Amniotic epithelial cell (primary cell): ENCODE results near the gene PCA3.

Experiments used
- DNase-seq: peaks from one replicate; pipeline ENCODE4 v3.0.0-alpha.2; 2010; ENCODE audit warnings: low read depth

Gene PCA3

DNA sequence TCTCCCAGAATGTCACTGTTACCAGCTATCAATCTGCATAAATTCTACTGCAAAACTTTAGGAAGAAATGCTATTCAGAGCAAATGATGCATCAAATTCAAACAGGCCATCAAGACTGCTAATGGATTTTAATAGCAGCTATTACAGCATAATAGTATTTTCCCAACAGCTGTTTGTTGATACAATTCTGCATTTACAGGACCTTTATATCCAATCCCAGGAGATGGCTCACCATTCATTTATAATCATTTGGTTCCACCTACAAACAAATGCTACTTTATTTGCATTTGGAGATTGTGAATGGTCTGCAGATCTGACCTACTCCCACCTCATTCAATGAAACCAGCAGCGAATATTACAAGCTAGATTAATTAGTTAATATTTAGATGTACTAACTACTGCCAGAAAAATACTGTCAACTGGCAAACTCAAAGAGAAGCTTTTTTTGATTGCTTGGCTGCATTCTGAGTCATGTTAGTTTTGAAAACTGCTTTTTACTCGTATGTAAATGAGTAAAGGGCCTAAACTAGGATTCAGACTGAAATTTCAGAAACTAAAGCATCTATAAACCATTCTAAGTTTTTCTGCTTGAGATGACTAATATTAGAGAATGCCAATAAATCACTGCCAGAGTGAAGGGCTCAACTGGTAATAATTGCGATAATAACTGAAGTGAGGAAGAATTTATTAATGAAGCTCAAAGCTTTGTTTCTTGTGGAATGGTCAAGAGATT lies 7.1 kb upstream of the PCA3 start:
- no peak for DNase-seq

GRCh38 chr9:76758476-76758875 lies 5.8 kb upstream of the PCA3 start:
- DNase-seq = no peak

GRCh38 chr9:76759732-76760131 lies 4.5 kb upstream of the PCA3 start:
- no peak for DNase-seq

GRCh38 chr9:76761448-76761847 lies 2.8 kb upstream of the PCA3 start:
- peak; percentile 4 for DNase-seq

DNA sequence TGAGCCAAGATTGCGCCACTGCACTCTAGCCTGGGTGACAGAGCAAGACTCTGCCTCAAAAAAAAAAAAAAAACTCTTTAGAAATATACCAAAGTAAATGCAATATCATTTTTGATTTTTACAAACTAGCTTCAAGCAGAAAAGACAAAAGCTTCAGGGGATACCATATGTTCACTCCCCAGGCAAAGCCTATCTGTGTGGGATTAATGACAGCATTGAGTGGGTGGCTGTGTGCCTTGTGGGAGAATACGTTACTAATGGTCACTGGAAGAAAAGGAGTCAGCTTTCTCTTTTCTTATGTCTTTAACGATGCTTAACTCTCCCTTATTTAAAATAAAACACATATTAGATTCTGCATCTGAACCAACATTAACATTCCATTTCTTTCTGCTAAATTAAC lies 1.9 kb downstream of the PCA3 start:
- DNase-seq = no peak

DNA sequence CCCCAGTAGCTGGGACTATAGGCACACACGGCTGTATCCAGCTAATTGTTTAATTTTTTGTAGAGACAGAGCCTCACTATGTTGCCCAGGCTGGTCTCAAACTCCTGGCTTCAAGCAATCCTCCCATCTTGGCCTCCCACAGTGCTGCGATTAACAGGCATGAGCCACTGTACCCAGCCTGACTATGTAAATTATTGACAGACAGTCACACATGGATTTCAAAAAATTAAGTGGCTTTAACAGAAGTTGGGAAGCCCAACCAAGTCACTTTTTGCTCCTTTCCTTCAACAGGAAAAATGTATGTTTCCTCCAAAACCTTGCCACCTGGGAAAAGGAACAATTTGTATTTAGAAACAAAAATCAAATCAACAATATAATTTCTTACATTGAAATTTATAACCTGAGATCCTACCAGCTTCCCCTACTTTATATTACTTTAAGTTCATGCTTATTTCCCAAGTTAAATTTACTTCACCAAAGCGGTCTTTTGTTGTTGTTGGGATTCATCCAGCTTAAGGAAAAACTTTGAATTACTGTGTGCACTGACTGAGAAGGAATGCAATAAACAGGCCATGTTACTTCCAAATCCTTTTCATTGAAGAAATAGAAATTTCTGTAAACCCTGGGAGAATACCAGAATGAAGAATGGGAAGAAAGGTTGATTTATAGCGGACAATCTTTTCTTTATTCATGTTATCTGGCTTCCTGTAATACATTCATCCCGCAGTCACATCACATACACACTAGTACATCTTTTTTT lies 8.6 kb downstream of the PCA3 start:
- DNase-seq = no peak

DNA sequence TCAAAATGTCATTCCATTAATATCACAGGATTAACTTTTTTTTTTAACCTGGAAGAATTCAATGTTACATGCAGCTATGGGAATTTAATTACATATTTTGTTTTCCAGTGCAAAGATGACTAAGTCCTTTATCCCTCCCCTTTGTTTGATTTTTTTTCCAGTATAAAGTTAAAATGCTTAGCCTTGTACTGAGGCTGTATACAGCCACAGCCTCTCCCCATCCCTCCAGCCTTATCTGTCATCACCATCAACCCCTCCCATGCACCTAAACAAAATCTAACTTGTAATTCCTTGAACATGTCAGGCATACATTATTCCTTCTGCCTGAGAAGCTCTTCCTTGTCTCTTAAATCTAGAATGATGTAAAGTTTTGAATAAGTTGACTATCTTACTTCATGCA lies 20.6 kb downstream of the PCA3 start:
- no peak for DNase-seq

DNA sequence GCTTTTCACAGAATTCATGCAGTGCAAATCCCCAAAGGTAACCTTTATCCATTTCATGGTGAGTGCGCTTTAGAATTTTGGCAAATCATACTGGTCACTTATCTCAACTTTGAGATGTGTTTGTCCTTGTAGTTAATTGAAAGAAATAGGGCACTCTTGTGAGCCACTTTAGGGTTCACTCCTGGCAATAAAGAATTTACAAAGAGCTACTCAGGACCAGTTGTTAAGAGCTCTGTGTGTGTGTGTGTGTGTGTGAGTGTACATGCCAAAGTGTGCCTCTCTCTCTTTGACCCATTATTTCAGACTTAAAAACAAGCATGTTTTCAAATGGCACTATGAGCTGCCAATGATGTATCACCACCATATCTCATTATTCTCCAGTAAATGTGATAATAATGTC lies 21.3 kb downstream of the PCA3 start:
- no peak for DNase-seq

DNA sequence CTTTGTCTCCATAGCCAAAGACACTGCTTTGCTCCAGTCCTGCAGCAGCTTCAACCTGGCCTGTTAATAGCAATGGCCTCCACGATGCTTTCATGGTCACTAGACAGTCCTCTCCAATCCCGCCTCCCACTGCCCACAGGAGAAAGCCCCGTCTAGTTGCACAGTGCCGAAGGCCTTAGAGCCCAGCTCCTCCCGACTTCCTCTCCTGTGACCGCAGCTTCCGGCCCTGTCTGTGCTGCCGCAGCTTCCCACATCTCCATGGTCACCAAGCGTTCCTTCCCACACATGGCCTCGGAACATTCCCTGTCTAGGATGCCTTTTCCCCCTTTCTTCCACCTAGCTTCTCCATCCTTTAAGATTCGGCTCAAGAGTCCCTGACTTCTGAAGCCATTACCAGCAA lies 23.4 kb downstream of the PCA3 start:
- DNase-seq = no peak

DNA sequence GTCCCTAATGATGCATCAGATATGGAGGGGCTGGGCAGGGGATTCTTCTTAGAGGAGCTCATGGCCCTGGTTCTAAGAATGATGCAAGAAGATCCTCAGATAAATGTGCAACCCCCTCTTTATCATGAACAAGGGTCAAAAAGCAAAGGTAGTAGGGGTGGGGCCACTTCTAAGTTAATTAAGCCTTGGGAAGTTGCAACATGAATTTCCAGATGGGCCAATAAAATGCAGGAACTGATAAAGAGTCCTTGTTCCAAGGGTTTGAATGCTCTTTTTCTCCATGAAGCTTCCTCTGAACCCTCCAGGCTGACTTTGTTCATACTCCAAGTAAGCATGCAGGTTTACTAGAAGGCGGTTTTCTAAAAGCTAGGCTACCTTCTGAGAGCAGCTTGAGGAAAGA lies 25.6 kb downstream of the PCA3 start:
- no peak for DNase-seq

GRCh38 chr9:76793784-76794431 lies 29.7 kb downstream of the PCA3 start:
- no peak for DNase-seq

GRCh38 chr9:76796296-76796695 lies 32.1 kb downstream of the PCA3 start:
- no peak for DNase-seq

GRCh38 chr9:76798527-76798926 lies 34.3 kb downstream of the PCA3 start:
- DNase-seq = no peak

- no peak for DNase-seq
Observed at GRCh38 chr9:76799473-76799872, 35.2 kb downstream of the PCA3 start.

DNA sequence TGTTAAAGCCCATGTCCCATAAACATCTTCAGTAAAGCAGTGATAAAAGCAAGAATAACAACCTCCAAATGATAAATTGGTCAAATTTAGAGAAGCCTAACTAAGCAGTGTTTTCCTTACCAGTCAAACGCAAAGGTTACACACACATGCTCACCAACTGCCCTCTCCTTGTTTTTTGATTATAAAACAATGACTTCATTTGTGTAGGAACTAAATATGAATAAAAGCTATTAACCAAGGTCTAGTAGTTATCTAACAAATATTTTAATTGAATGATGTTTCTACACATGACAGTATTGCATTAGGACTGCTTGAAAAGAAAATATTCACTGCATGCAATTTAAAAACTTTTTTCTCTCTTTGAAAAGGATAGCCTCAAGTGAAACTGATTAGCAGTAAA lies 36.7 kb downstream of the PCA3 start:
- DNase-seq = no peak

DNA sequence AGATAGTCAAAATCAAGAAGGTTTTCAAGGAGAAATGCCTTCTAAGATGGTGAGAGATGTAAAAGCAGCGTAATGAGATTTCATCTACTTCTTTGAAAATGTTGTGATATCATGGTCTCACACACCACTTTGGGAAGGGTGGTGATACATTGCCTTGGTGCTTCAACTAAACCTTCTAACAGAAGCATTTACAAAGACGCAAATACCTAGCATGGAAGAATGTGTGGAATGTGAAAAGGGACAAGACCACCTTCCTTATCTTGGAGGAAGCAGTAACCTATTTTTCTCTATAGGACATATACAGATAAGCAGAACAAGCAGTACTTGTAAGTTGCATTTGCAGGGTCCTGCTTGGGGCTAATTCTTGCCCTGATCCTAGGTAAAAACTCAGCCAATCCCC lies 38.8 kb downstream of the PCA3 start:
- DNase-seq = no peak

GRCh38 chr9:76803762-76804161 lies 39.5 kb downstream of the PCA3 start:
- no peak for DNase-seq

DNA sequence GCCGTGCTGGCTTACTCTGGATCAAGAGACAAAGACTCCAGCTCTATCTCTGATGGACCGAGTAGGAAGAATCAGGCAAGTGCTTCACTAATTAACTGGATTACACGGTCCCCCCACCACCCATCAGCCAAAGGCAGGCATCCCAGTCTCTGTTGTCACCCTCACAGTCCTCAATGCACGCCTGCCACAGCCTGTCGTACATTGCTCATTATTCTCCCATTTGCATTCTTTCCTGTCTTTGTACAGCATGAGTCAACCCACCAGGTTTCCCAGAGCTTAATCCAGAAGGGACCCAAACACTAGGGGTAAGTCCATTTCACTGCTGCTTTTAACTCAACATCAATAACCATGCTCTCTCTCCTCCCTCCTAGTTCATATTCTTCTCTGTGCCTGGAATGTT lies 44.4 kb downstream of the PCA3 start:
- no peak for DNase-seq

- peak; percentile 71 for DNase-seq
Observed at GRCh38 chr9:76810377-76810957, 46.2 kb downstream of the PCA3 start.

DNA sequence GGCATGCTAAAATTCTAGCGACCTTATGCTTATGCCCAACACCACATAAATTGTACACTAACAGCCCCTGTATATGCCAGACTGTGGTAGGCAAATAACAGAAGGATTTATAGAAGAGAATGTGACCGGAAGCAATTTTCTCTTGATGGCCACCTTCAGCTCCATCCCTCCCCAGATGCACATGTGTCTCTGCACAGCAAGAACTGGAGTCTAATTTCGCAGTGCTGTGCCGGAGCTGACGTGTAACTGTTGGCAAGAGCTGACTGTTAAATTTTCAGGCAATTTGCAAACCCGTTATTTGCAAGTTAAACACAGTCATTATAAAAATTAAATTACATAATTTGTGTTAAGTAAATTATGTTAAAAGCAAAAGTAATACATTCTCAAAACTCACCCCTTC lies 48.4 kb downstream of the PCA3 start:
- no peak for DNase-seq

DNA sequence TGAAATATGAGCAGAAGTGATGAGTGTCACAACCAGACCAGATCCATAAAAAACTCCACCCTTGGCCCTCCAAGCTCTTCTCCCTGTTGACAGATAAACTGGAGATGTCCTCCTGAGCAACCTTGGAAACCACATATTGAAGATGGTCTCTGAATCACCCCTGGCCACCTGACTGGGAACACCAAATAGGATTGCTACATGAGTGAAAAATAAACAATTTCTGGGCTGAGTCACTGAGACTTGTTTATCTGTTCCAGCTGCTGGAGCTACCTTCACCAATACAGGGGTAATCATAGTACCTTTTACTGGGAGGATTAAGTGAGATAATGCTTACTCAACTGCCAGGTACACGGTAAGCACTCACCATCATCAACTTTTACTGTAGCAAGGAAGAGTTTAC lies 53.3 kb downstream of the PCA3 start:
- peak; percentile 90 for DNase-seq

GRCh38 chr9:76818271-76818670 lies 54.0 kb downstream of the PCA3 start:
- peak; percentile 96 for DNase-seq

DNA sequence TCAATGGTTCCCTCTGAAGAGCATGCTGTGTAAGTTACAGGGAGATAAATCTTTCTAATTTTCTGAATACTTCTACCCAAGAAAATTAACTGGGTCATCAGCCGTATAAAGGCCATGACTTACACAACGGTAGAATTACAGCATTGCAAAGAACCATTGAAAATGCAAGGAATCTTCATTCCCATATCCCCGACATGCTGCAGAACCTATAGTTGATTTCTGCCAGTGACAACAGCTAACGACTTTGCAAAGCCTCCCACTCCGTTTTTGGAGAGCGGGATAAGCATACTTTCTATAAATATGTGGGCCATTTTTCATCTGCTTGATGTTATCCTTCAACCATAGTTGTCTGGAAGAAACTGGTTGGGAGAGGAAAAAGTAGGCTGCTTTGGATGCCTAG lies 56.2 kb downstream of the PCA3 start:
- DNase-seq = no peak
